Neural progenitor cell (in vitro differentiated cells): ENCODE results near the gene PTPRK.

Source experiments
- CTCF ChIP-seq: fragments of 200-600 bp; sonication (generic); IDR thresholded peaks from 2 replicates; pipeline ENCODE4 v1.5.1; 2017; ENCODE audit warnings: antibody characterized with exemption, mild to moderate bottlenecking
- EZH2phosphoT487 ChIP-seq: fragments of 200-600 bp; sonication (generic); IDR thresholded peaks from 2 replicates; pipeline ENCODE4 v1.6.1; 2017; ENCODE audit warnings: antibody characterized with exemption

DNA sequence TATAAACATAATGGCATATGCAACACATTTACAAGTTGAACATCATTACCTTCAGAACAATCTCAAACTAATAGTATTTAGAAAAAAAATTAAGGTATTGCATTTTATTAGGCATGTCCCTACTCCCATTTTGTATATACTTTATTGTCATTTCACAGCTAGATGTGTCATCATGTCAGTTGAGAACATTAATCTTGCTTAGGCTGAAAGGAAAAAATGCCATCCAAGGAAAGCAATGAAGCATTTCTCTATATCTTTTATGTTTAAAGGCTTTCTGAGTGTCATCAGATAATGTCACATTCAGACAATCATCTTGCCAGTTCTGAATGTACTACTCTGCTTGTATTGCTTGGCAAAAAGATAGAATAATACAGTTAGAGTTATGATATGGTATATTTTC, 390.7 kb downstream of the PTPRK start:
- no peak for TF ChIP-seq CTCF
- no peak for TF ChIP-seq EZH2phosphoT487
